ENCODE measurements around the gene PAX5.
A peak's percentile ranks its signal among the peaks of the same experiment; 100 is the strongest.

DNA sequence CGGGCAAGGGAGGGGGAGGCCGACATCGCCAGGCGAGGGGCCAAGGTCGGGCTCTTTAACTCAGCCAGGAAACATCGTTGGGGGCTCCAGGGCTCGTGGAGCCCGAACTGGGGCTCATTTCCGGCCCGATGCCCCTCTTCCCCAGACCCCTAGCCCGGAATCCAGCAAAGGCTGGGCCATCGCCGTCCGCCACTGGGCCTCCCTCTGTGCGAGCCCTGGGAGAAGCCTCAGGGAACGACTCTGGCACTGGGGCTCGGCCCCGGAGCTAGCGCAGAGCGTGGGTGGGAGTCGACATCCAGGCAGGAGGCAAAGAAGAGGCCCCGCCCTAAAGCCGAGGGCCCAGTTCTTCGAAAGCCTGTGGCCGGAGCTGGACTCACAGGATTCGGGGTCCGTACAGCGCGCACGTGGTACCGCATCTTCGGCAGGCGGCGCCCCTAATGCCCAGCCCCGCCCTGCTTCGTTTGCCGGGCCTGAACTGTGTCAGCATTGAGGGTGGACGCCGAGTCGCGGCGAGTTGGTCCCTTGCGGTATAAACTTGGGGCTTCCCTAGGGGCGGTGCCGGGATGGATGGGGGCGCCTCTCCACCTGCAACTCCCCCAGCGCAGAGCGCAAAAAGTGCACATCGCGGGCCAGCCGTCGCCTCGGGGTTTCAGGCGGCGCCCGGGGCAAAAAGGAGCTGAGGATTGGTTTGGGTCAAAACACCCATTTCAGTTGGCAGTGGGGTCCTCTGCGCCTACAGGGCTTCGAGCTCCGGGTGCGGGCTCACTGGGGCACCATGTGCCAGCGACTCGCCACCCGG is 3.6 kb upstream of the PAX5 start:
- peak; percentile 19 for TF ChIP-seq CTCF (IDR thresholded peaks at IDR 0.05; ENCODE audit: low read depth, low read length, poor library complexity, severe bottlenecking)
- no peak for TF ChIP-seq EZH2phosphoT487 (IDR thresholded peaks at IDR 0.05; ENCODE audit: borderline replicate concordance, low read length)

Data from DOHH2 (cell line).